Karpas-422 (cell line): Measurements from ENCODE around the gene LY6G5B. TPM values are rescaled to one million over a fixed set of nuclear protein-coding genes. Genes with fewer than 3 reads are reported as not detected.
A peak's percentile ranks its signal among the peaks of the same experiment; 100 is the strongest.

ENCODE experiments used
- DNase-seq: peaks from one replicate; pipeline ENCODE4 v3.0.0-alpha.2; 2015
- H2AFZ ChIP-seq: fragments of 200-600 bp; sonication (generic); 2 replicates; pipeline ENCODE4 v1.6.1; 2014; ENCODE audit warnings: antibody characterized with exemption, low read length, mixed read lengths
- H3K27ac ChIP-seq: fragments of 200-600 bp; sonication (generic); 2 replicates; pipeline ENCODE4 v1.5.1; 2014; ENCODE audit warnings: mild to moderate bottlenecking, low read length, moderate library complexity
- H3K27me3 ChIP-seq: fragments of 200-600 bp; sonication (generic); 2 replicates; pipeline ENCODE4 v1.6.1; 2014; ENCODE audit warnings: low read length, mixed read lengths
- H3K36me3 ChIP-seq: fragments of 200-600 bp; sonication (generic); 2 replicates; pipeline ENCODE4 v1.6.1; 2014; ENCODE audit warnings: low read length, mixed read lengths; ENCODE audit not compliant: insufficient read depth
- H3K4me1 ChIP-seq: fragments of 200-600 bp; sonication (generic); 2 replicates; pipeline ENCODE4 v1.6.1; 2014; ENCODE audit warnings: mild to moderate bottlenecking, low read length, mixed read lengths
- H3K4me2 ChIP-seq: fragments of 200-600 bp; sonication (generic); 2 replicates; pipeline ENCODE4 v1.6.1; 2014; ENCODE audit warnings: low read length, low read depth, mild to moderate bottlenecking; ENCODE audit not compliant: poor library complexity, severe bottlenecking
- H3K4me3 ChIP-seq: fragments of 200-600 bp; sonication (generic); 2 replicates; pipeline ENCODE4 v1.5.1; 2014; ENCODE audit warnings: mild to moderate bottlenecking, antibody characterized with exemption, low read length, mixed read lengths
- H3K79me2 ChIP-seq: fragments of 200-600 bp; sonication (generic); 2 replicates; pipeline ENCODE4 v1.6.1; 2014; ENCODE audit warnings: mild to moderate bottlenecking, low read length, mixed read lengths
- H3K9ac ChIP-seq: fragments of 200-600 bp; sonication (generic); 2 replicates; pipeline ENCODE4 v1.6.0; 2014; ENCODE audit warnings: low read length
- H3K9me2 ChIP-seq: fragments of 200-600 bp; sonication (generic), shearing (Covaris generic); replicated peaks from 2 replicates; pipeline ENCODE4 v1.6.0; 2014; ENCODE audit warnings: mild to moderate bottlenecking, low read length, moderate library complexity; ENCODE audit not compliant: insufficient read depth
- H3K9me3 ChIP-seq: fragments of 300-700, 200-600 bp; sonication (generic); 2 replicates; pipeline ENCODE4 v1.6.1; 2014; ENCODE audit warnings: low read length, mixed read lengths
- H4K20me1 ChIP-seq: fragments of 200-600 bp; sonication (generic); 2 replicates; pipeline ENCODE4 v1.6.1; 2014; ENCODE audit warnings: mild to moderate bottlenecking, antibody characterized with exemption, low read length, low read depth; ENCODE audit not compliant: insufficient read depth
- total RNA-seq: library from RNA; depleted of rRNA; stranded (reverse); fragments of >200 nt; shearing (Covaris generic); gene quantifications from 2 replicates; pipeline ENCODE4 v1.2.3, GENCODE V29; 2014; ENCODE audit warnings: low replicate concordance

Gene LY6G5B
- total RNA-seq, 1 experiment from 2014 or later: 7.3 TPM

DNA sequence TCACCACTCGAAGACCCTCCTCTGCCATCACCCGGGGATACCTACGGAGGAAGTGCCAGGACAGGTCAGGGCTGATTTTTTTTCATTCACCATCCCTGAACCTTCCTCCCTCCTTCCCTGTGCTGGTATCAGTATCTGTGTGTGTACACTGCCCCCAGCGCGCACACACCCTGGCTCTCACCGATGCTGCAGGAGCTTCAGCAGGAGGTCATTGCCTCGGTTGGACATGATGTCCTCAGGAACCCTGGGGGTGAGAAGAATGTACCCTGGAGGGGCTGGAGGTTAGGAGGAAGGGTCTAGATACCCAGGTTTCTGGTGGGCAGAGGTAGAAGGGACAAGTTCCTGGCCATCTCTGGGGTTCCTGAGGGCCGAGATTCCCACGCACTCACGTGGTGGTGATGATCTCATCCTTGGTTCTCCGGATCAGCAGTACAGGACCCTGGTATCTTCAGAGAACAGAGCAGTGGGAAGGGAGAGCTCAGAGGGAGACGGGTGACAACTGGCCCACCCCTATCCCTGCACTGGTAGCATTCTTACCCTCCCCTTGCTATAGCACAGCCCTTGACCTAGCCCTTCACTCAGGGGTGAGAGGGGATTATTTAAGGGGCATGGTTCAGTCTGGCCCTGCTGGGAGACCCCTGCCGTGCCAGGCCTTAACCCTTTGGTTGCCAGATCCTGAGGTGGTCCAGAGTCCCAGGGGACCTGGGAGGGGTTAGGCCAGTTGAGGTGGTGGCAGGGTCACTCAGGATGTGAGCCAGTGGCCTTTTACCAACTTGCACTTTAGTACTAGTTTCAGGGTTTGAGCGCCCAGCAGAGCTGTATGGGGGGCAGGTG lies 18.3 kb downstream of the LY6G5B start:
- Histone ChIP-seq H3K27me3 (no peaks in the 10 kb centered on the region), H3K79me2 (no peaks in the 10 kb centered on the region), H3K9me2 (no peaks in the 10 kb centered on the region), H3K4me1 (peaks cover 13% of the 10 kb centered on the region), H3K9ac (no peak overlapping the region), H3K9me3 (no peaks in the 10 kb centered on the region), H4K20me1 (no peaks in the 10 kb centered on the region), H3K36me3 (peaks cover 11% of the 10 kb centered on the region; the same call in 1 of the 2 replicates), H3K4me3 (no peak overlapping the region), H3K27ac (no peak overlapping the region), H3K4me2 (no peak overlapping the region), H2AFZ (no peak overlapping the region)
- DNase-seq: no peak

DNA sequence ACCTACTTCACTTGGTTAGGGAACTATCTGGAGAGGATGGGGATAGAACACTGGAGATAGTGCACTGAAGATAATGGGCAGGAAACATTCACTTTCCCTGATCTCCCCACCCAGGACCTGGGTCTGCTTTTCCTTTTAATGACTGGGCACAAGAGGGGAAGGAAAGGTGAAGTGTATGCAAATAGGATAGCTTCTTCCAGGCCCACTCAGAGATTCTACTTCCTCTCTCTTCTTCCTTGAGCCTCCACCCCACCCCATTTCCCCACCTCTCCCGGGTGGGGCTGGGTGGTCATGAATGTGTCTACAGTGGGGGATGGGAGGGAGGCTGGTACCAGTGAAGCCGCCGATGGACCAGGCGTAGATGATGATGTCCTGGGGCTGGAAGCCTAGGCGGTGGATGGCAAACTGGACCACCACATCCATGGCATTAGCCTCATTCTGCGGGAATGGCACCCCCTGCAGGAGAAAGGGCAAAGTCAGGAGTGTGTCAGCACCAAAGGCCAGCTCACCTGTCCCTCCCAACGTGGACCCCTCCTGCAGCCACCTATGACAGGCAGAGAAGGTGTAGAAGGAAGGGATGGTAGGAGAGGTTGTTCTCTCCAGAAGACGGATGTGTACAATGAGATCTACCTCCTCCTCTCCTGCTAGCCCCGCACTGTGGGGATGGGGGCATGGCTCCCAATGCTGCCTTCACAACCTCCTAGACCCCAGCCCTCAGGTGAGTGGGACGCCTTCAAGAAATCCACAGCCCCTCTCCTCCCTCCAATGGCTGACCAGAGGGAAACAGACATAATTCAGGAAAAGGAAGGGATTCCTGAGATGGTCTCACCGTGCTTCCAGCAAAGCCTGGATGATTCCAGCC lies 19.7 kb downstream of the LY6G5B start:
- no peaks in the 10 kb centered on the region for H4K20me1 ChIP-seq
- H3K9me3 ChIP-seq: no peaks in the 10 kb centered on the region
- DNase-seq: no peak
- H3K79me2 ChIP-seq: no peaks in the 10 kb centered on the region
- H3K4me1 ChIP-seq: peaks cover 13% of the 10 kb centered on the region
- H3K9ac ChIP-seq: no peak overlapping the region
- no peaks in the 10 kb centered on the region for H3K9me2 ChIP-seq
- peaks cover 11% of the 10 kb centered on the region; the same call in 1 of the 2 replicates for H3K36me3 ChIP-seq
- H3K27ac ChIP-seq: peak overlapping the region; percentile 36
- H2AFZ ChIP-seq: no peak overlapping the region
- no peak overlapping the region for H3K4me3 ChIP-seq
- no peaks in the 10 kb centered on the region for H3K27me3 ChIP-seq
- no peak overlapping the region for H3K4me2 ChIP-seq

DNA sequence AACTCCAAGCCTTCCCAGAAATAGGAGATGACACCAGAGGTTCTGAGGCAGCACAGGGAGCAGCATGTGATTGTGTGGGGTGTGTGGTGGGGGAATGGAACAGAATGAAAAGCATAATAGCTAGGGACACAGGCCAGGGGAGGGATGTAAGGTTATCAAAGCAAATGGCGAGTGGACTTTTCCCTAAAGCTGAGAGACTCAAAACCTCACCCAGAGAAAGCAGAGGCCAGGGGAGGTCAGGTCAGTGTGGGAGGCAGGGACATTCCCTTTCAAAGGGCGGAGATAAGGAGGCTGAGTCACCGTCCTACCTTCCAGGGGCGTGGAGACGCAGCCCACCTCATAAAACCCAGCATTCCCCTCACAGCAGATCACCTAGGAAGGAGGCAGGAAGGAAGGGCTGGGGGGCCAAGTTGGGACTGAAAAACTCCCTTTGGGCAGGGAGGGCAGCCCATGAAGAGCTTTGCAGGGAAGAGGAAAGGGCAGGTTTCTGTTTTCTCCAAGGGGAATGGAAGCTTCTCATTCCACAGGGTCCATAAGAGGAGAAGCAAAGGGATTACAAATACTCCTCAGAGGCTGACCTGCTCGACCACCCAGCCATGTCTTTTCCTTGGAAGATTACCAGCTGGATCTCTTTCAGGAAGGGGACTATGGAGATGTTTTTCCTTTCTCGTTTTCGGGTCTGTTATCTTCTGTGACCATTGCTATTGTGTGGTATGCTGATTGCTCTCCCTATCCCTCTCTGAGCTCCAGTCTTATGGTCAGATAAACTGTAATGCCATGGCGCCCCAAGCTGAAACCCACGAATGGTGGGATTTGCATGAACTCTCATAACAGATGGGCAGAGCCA lies 20.7 kb downstream of the LY6G5B start:
- no peak overlapping the region for H3K27ac ChIP-seq
- DNase-seq: no peak
- H2AFZ ChIP-seq: no peak overlapping the region
- H4K20me1 ChIP-seq: no peaks in the 10 kb centered on the region
- peaks cover 13% of the 10 kb centered on the region for H3K4me1 ChIP-seq
- H3K4me2 ChIP-seq: no peak overlapping the region
- no peaks in the 10 kb centered on the region for H3K27me3 ChIP-seq
- H3K9me3 ChIP-seq: no peaks in the 10 kb centered on the region
- no peak overlapping the region for H3K4me3 ChIP-seq
- no peaks in the 10 kb centered on the region for H3K79me2 ChIP-seq
- no peaks in the 10 kb centered on the region for H3K9me2 ChIP-seq
- no peak overlapping the region for H3K9ac ChIP-seq
- H3K36me3 ChIP-seq: peaks cover 11% of the 10 kb centered on the region; the same call in 1 of the 2 replicates

DNA sequence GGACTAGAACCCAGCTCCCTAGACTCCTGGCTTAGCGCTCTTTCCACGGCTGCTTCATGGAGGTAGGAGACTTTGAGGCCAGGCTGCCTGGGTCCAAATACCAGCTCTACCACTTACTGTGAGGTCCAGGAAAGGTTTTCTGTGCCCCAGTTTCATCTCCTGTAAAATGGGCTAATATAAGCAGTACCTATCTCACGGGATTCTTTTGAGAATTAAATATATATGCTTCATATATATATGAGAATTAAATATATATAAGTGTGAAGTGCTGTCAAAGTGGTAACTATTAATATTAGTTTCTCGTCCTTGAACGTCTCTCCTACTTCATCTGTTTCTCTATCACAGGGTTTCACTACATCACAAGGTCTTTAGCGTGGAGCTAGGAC lies 21.3 kb downstream of the LY6G5B start:
- no peak overlapping the region for H3K4me3 ChIP-seq
- H3K27ac ChIP-seq: no peak overlapping the region
- H3K9me3 ChIP-seq: no peaks in the 10 kb centered on the region
- H4K20me1 ChIP-seq: no peaks in the 10 kb centered on the region
- H2AFZ ChIP-seq: no peak overlapping the region
- H3K27me3 ChIP-seq: no peaks in the 10 kb centered on the region
- peaks cover 13% of the 10 kb centered on the region for H3K4me1 ChIP-seq
- H3K9me2 ChIP-seq: no peaks in the 10 kb centered on the region
- no peak for DNase-seq
- H3K36me3 ChIP-seq: peaks cover 11% of the 10 kb centered on the region; the same call in 1 of the 2 replicates
- no peaks in the 10 kb centered on the region for H3K79me2 ChIP-seq
- H3K9ac ChIP-seq: no peak overlapping the region
- no peak overlapping the region for H3K4me2 ChIP-seq

DNA sequence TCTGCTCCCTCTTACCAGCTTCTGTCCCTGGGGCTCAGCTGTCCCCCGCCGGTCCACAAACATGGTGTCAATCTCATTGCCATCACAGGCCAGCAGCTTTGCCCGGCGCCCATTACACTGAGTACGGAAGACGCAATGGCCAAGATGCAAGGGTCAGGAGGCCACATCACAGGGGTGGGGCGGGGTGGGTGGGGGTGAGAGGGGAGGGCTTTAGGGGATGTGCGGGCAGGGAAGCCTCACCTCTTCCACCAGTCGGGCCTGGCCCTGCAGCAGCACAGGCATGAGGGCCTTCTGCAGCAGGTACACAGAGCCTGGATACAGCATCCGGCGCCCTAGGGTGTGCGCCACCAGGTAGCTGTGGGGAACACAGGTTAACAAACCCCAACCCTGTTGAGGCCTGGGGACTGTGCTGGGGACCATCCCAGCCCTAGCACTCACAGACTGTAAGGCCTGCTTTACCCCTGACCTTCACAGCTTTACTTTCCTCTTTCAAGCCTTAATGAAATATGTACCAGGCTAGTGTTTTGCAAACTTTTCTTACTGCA lies 21.9 kb downstream of the LY6G5B start:
- H2AFZ ChIP-seq: no peak overlapping the region
- H3K4me1 ChIP-seq: peaks cover 13% of the 10 kb centered on the region
- no peaks in the 10 kb centered on the region for H3K79me2 ChIP-seq
- H3K9me2 ChIP-seq: no peaks in the 10 kb centered on the region
- no peak for DNase-seq
- H3K9ac ChIP-seq: no peak overlapping the region
- no peaks in the 10 kb centered on the region for H3K9me3 ChIP-seq
- no peak overlapping the region for H3K4me3 ChIP-seq
- no peak overlapping the region for H3K4me2 ChIP-seq
- no peaks in the 10 kb centered on the region for H4K20me1 ChIP-seq
- H3K36me3 ChIP-seq: peaks cover 11% of the 10 kb centered on the region; the same call in 1 of the 2 replicates
- H3K27ac ChIP-seq: no peak overlapping the region
- H3K27me3 ChIP-seq: no peaks in the 10 kb centered on the region

DNA sequence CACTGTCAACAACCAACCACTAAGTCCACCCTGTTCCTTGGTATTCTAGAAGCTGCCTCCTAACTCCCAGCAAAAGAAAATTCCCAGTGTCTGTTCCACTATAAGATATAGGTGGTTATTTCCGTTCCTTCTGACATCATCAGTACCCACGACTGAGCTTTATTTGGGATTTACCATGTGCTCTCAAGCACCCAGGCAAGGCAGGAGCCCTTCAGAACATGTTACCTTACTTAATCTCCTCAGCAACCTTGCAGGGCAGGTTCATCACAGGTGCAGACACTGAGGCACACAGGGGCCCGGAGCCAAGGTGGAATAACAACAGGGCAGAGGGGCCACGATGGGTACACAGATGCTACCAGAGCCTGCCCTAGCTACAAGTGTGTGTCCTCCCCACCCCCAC lies 22.6 kb downstream of the LY6G5B start:
- Histone ChIP-seq H3K4me3 (no peak overlapping the region), H4K20me1 (no peaks in the 10 kb centered on the region), H3K4me2 (no peak overlapping the region), H3K79me2 (no peaks in the 10 kb centered on the region), H3K4me1 (peaks cover 13% of the 10 kb centered on the region), H3K9ac (no peak overlapping the region), H3K9me2 (no peaks in the 10 kb centered on the region), H3K9me3 (no peaks in the 10 kb centered on the region), H3K27me3 (no peaks in the 10 kb centered on the region), H2AFZ (no peak overlapping the region), H3K36me3 (peaks cover 11% of the 10 kb centered on the region; the same call in 1 of the 2 replicates), H3K27ac (no peak overlapping the region)
- DNase-seq: no peak

DNA sequence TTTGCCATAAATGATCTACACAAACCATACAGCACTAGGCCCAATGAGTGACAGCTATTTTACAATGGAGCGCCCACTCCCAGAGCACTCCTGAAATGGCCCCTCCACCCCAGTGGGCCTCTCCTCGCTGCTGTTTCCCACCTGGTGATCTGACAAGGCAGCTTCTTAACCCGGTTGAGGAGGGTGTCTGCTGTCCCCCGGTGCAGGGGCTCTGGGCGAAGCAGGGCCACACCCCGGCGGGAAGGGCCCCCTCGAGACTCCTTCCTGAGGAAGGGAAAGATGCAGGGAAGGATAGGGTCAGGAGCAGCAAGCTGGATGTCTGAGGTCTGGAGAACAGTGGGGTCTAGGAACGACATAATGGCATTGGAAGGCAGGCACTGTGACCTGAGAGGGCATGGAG lies 23.1 kb downstream of the LY6G5B start:
- peaks cover 11% of the 10 kb centered on the region; the same call in 1 of the 2 replicates for H3K36me3 ChIP-seq
- no peaks in the 10 kb centered on the region for H3K27me3 ChIP-seq
- no peaks in the 10 kb centered on the region for H4K20me1 ChIP-seq
- peaks cover 17% of the 10 kb centered on the region for H3K4me1 ChIP-seq
- no peak overlapping the region for H3K4me3 ChIP-seq
- no peak overlapping the region for H3K9ac ChIP-seq
- H2AFZ ChIP-seq: no peak overlapping the region
- H3K4me2 ChIP-seq: no peak overlapping the region
- H3K27ac ChIP-seq: no peak overlapping the region
- no peaks in the 10 kb centered on the region for H3K9me2 ChIP-seq
- no peaks in the 10 kb centered on the region for H3K79me2 ChIP-seq
- DNase-seq: no peak
- no peaks in the 10 kb centered on the region for H3K9me3 ChIP-seq
